Activated naive CD4-positive, alpha-beta T cell treated with anti-CD3 and anti-CD28 coated beads for 36 hours (primary cell): ENCODE data around the gene TEP1. TPM values are rescaled to one million over a fixed set of nuclear protein-coding genes. Genes with fewer than 3 reads are reported as not detected.
"Not testable (repeated sequence)": the region's sequence is repeated elsewhere in the genome, so short reads cannot be mapped to it uniquely, and the experiment has no call there.

Experiments used
- CTCF ChIA-PET: fragments of 350-600 bp; sonication (Branson Sonifier 250); formaldehyde crosslinking; loops from one replicate; lab custom pipeline; 2021; ENCODE audit warnings: antibody characterized with exemption; lab: Charles Lee
- DNase-seq: peaks from one replicate; pipeline ENCODE4 v3.0.0-alpha.2; 2020
- H3K27ac Mint-ChIP-seq: one replicate; pipeline ENCODE4 v1.8.0; 2021; ENCODE audit warnings: mild to moderate bottlenecking, mixed read lengths
- H3K27me3 Mint-ChIP-seq: one replicate; pipeline ENCODE4 v1.8.0; 2021; ENCODE audit warnings: low read depth, mixed read lengths
- H3K36me3 Mint-ChIP-seq: one replicate; pipeline ENCODE4 v1.8.0; 2021; ENCODE audit warnings: low read depth, mixed read lengths
- H3K4me1 Mint-ChIP-seq: one replicate; pipeline ENCODE4 v1.8.0; 2021; ENCODE audit warnings: low read depth, mixed read lengths
- H3K4me3 Mint-ChIP-seq: one replicate; pipeline ENCODE4 v1.8.0; 2021; ENCODE audit warnings: mild to moderate bottlenecking, moderate library complexity, mixed read lengths
- H3K9me3 Mint-ChIP-seq: one replicate; pipeline ENCODE4 v1.8.0; 2021; ENCODE audit warnings: mixed read lengths
- intact Hi-C: fragments of 100-400 bp; cut with micrococcal nuclease; formaldehyde crosslinking; loops from one replicate; pipeline ENCODE4 v1.15.1; 2023
- total RNA-seq, 2 experiments: library from RNA; stranded (reverse); gene quantifications; one replicate each; pipeline ENCODE4 v1.2.3, GENCODE V29; 2021

The TEP1 gene
- total RNA-seq, 2 experiments from 2014 or later = 34.3 to 37.0 TPM

GRCh38 chr14:20350282-20350681 lies 63.0 kb downstream of the TEP1 start:
- no peaks in the 10 kb centered on the region for H3K9me3 Mint-ChIP-seq
- no peak for DNase-seq
- no peak overlapping the region for H3K4me3 Mint-ChIP-seq
- H3K27me3 Mint-ChIP-seq = no peaks in the 10 kb centered on the region
- H3K27ac Mint-ChIP-seq = no peak overlapping the region
- peaks cover 8% of the 10 kb centered on the region for H3K4me1 Mint-ChIP-seq
- intact Hi-C loops = no loop called here
- peaks cover 49% of the 10 kb centered on the region for H3K36me3 Mint-ChIP-seq
- CTCF ChIA-PET = interaction anchor here (1.1 to 2.8 kb wide), 3 partner anchors 10 to 65 kb away, joined by 3 to 18 read pairs (median 7); no protein-coding TSS in a partner anchor

GRCh38 chr14:20347747-20348146 lies 65.6 kb downstream of the TEP1 start:
- CTCF ChIA-PET = interaction anchor here (0.6 to 0.8 kb wide), 3 partner anchors 38 to 583 kb away, joined by 3 to 4 read pairs (median 3); no protein-coding TSS in a partner anchor
- intact Hi-C loops = no loop called here
- no peak overlapping the region for H3K4me3 Mint-ChIP-seq

GRCh38 chr14:20346713-20347112 lies 66.6 kb downstream of the TEP1 start:
- intact Hi-C loops = no loop called here
- CTCF ChIA-PET = no interaction called here
- Mint-ChIP-seq H3K4me1 (peaks cover 19% of the 10 kb centered on the region), H3K4me3 (no peak overlapping the region), H3K9me3 (no peaks in the 10 kb centered on the region), H3K27me3 (peaks cover 2% of the 10 kb centered on the region), H3K36me3 (peaks cover 43% of the 10 kb centered on the region), H3K27ac (no peak overlapping the region)
- DNase-seq = no peak

More at GRCh38 chr14:20347747-20348146, 65.6 kb downstream of the TEP1 start:
- DNase-seq = no peak
- Mint-ChIP-seq H3K27me3 (peaks cover 2% of the 10 kb centered on the region), H3K36me3 (peaks cover 46% of the 10 kb centered on the region), H3K27ac (no peak overlapping the region), H3K4me1 (peaks cover 19% of the 10 kb centered on the region), H3K9me3 (no peaks in the 10 kb centered on the region)

- Mint-ChIP-seq H3K36me3 (peaks cover 35% of the 10 kb centered on the region), H3K9me3 (no peaks in the 10 kb centered on the region), H3K27ac (peak overlapping the region; percentile 20), H3K27me3 (peaks cover 2% of the 10 kb centered on the region), H3K4me1 (peaks cover 21% of the 10 kb centered on the region), H3K4me3 (no peak overlapping the region)
- CTCF ChIA-PET = interaction anchor here (8.4 kb wide), 1 partner anchor 17 kb away, joined by 83 read pairs; no protein-coding TSS in a partner anchor
- intact Hi-C loops = no loop called here
- no peak for DNase-seq
These were observed 67.9 kb downstream of the TEP1 start for GRCh38 chr14:20345366-20345765.

GRCh38 chr14:20343862-20344220 lies 69.5 kb downstream of the TEP1 start:
- peak overlapping the region; percentile 96 for H3K4me3 Mint-ChIP-seq

GRCh38 chr14:20343092-20343861 lies 70.0 kb downstream of the TEP1 start, which contains the start of gene PARP2:
Gene PARP2, plus strand, starts transcription at chr14:20343635. Its CDS starts 7 bp downstream, at chr14:20343642.
- H3K9me3 Mint-ChIP-seq = no peaks in the 10 kb centered on the region
- peaks cover 2% of the 10 kb centered on the region for H3K27me3 Mint-ChIP-seq
- peak within 1 kb of the TSS; percentile 96 for H3K4me3 Mint-ChIP-seq
- intact Hi-C loops = loop anchor here (1.0 kb wide), 10 partner anchors 10 to 339 kb away; partner anchors contain the start of genes APEX1, CCNB1IP1, PIP4P1 and PNP
- peak within 1 kb of the TSS; percentile 95 for H3K27ac Mint-ChIP-seq
- peaks cover 25% of the 10 kb centered on the region for H3K36me3 Mint-ChIP-seq
- peak; percentile 96 for DNase-seq
- CTCF ChIA-PET = interaction anchor here (0.5 to 8.4 kb wide), 12 partner anchors 9 to 266 kb away, joined by 4 to 83 read pairs (median 4); partner anchors contain the start of genes APEX1, CCNB1IP1, OSGEP and PIP4P1
- peaks cover 19% of the 10 kb centered on the region for H3K4me1 Mint-ChIP-seq

More at GRCh38 chr14:20343862-20344220, 69.5 kb downstream of the TEP1 start:
- Mint-ChIP-seq H3K36me3 (peaks cover 26% of the 10 kb centered on the region), H3K4me1 (peaks cover 19% of the 10 kb centered on the region), H3K27ac (peak overlapping the region; percentile 95), H3K9me3 (no peaks in the 10 kb centered on the region), H3K27me3 (peaks cover 2% of the 10 kb centered on the region)
- intact Hi-C loops = loop anchor here (1.0 kb wide), 10 partner anchors 11 to 338 kb away; partner anchors contain the start of genes APEX1, CCNB1IP1, PIP4P1 and PNP
- DNase-seq = no peak
- CTCF ChIA-PET = interaction anchor here (0.5 to 8.4 kb wide), 12 partner anchors 8 to 265 kb away, joined by 4 to 83 read pairs (median 4); partner anchors contain the start of genes APEX1, CCNB1IP1, OSGEP and PIP4P1

GRCh38 chr14:20341646-20342045 lies 71.7 kb downstream of the TEP1 start:
- CTCF ChIA-PET = interaction anchor here (0.7 to 8.4 kb wide), 5 partner anchors 8 to 267 kb away, joined by 3 to 83 read pairs (median 15); partner anchors contain the start of gene CCNB1IP1
- peaks cover 2% of the 10 kb centered on the region for H3K27me3 Mint-ChIP-seq
- peaks cover 19% of the 10 kb centered on the region for H3K4me1 Mint-ChIP-seq
- H3K36me3 Mint-ChIP-seq = peaks cover 17% of the 10 kb centered on the region
- H3K4me3 Mint-ChIP-seq = no peak overlapping the region
- no peak for DNase-seq
- intact Hi-C loops = no loop called here
- H3K9me3 Mint-ChIP-seq = no peaks in the 10 kb centered on the region
- no peak overlapping the region for H3K27ac Mint-ChIP-seq

- Mint-ChIP-seq H3K36me3 (peaks cover 13% of the 10 kb centered on the region), H3K4me1 (peaks cover 19% of the 10 kb centered on the region)
- H3K9me3 Mint-ChIP-seq, H3K27me3 Mint-ChIP-seq, DNase-seq, intact Hi-C loops, H3K4me3 Mint-ChIP-seq, H3K27ac Mint-ChIP-seq: not testable (repeated sequence)
- CTCF ChIA-PET = interaction anchor here (2.0 to 8.4 kb wide), 3 partner anchors 13 to 268 kb away, joined by 15 to 83 read pairs (median 28); no protein-coding TSS in a partner anchor
These were observed 72.3 kb downstream of the TEP1 start for GRCh38 chr14:20341032-20341431.

GRCh38 chr14:20334017-20334416 lies 79.3 kb downstream of the TEP1 start:
- Mint-ChIP-seq H3K27me3 (no peaks in the 10 kb centered on the region), H3K4me3 (no peak overlapping the region), H3K36me3 (peaks cover 12% of the 10 kb centered on the region), H3K4me1 (peaks cover 30% of the 10 kb centered on the region), H3K27ac (no peak overlapping the region), H3K9me3 (no peaks in the 10 kb centered on the region)
- CTCF ChIA-PET = interaction anchor here (0.6 to 2.7 kb wide), 7 partner anchors 8 to 363 kb away, joined by 3 to 24 read pairs (median 4); partner anchors contain the start of genes APEX1, OSGEP, PARP2 and PIP4P1
- intact Hi-C loops = loop anchor here (5.0 kb wide), 1 partner anchor 33 kb away; no protein-coding TSS in a partner anchor
- no peak for DNase-seq

GRCh38 chr14:20333494-20333841 lies 79.8 kb downstream of the TEP1 start:
- DNase-seq = no peak
- Mint-ChIP-seq H3K4me1 (peaks cover 34% of the 10 kb centered on the region), H3K4me3 (peak overlapping the region; percentile 90), H3K36me3 (peaks cover 12% of the 10 kb centered on the region), H3K9me3 (no peaks in the 10 kb centered on the region), H3K27me3 (no peaks in the 10 kb centered on the region), H3K27ac (peak overlapping the region; percentile 92)
- CTCF ChIA-PET = interaction anchor here (0.9 to 2.7 kb wide), 6 partner anchors 8 to 364 kb away, joined by 3 to 24 read pairs (median 4); partner anchors contain the start of genes APEX1, OSGEP, PARP2 and PIP4P1
- intact Hi-C loops = loop anchor here (1.0 to 5.0 kb wide), 8 partner anchors 10 to 637 kb away; partner anchors contain the start of genes APEX1, PARP2 and TTC5

GRCh38 chr14:20332788-20333493 lies 80.4 kb downstream of the TEP1 start, which contains the start of gene CCNB1IP1:
Gene CCNB1IP1, minus strand, starts transcription at chr14:20333279. Its CDS starts 16,756 bp downstream, at chr14:20316523.
- Mint-ChIP-seq H3K27me3 (no peaks in the 10 kb centered on the region), H3K4me3 (peak within 1 kb of the TSS; percentile 90), H3K4me1 (peaks cover 38% of the 10 kb centered on the region), H3K9me3 (no peaks in the 10 kb centered on the region), H3K36me3 (peaks cover 12% of the 10 kb centered on the region), H3K27ac (peak within 1 kb of the TSS; percentile 92)
- intact Hi-C loops = loop anchor here (1.0 to 5.0 kb wide), 8 partner anchors 10 to 638 kb away; partner anchors contain the start of genes APEX1, PARP2 and TTC5
- DNase-seq = peak; percentile 71
- CTCF ChIA-PET = interaction anchor here (1.0 to 2.7 kb wide), 7 partner anchors 9 to 280 kb away, joined by 3 to 24 read pairs (median 4); partner anchors contain the start of genes APEX1, OSGEP, PARP2 and PIP4P1
